BJ (cell line): ENCODE measurements around the gene SCGB1D1. TPM values are rescaled to one million over a fixed set of nuclear protein-coding genes. Genes with fewer than 3 reads are reported as not detected.

Source experiments
- CTCF ChIA-PET: fragments of 350-600 bp; formaldehyde crosslinking; extraction: SDS; loops from one replicate; lab custom pipeline; 2021; ENCODE audit warnings: antibody characterized with exemption, inconsistent platforms; lab: Yijun Ruan, JAX
- POLR2A ChIA-PET: fragments of 300-600 bp; sonication (Branson Sonifier 250); formaldehyde crosslinking; extraction: SDS; loops from one replicate; lab custom pipeline; 2021; ENCODE audit warnings: antibody characterized with exemption; lab: Charles Lee
- DNase-seq: peaks from one replicate; pipeline ENCODE4 v3.0.0-alpha.2; 2011; ENCODE audit warnings: low read depth
- H3K27me3 ChIP-seq: 2 replicates; pipeline ENCODE4 v1.6.0; 2011; ENCODE audit warnings: low read length; ENCODE audit not compliant: control insufficient read depth, insufficient read depth
- H3K36me3 ChIP-seq: 2 replicates; pipeline ENCODE4 v1.5.1; 2011; ENCODE audit warnings: low read length; ENCODE audit not compliant: control insufficient read depth, insufficient read depth
- H3K4me3 ChIP-seq: 2 replicates; pipeline ENCODE4 v1.5.1; 2011; ENCODE audit warnings: low read depth, mild to moderate bottlenecking, control low read depth, low read length
- polyA plus RNA-seq: library from polyadenylated mRNA; depleted of rRNA; stranded (reverse); fragments of >200 nt; gene quantifications from 2 replicates; pipeline ENCODE4 v1.2.3, GENCODE V29; 2011
- TF ChIP-seq, protein P1 (sequence below): IDR thresholded peaks from 2 replicates; pipeline ENCODE4 v1.5.1; 2011; ENCODE audit warnings: low read depth, mild to moderate bottlenecking, control low read depth, inconsistent platforms, low read length, moderate library complexity; ENCODE audit not compliant: insufficient read depth

The SCGB1D1 gene
- polyA plus RNA-seq, 1 experiment, result not detected

DNA sequence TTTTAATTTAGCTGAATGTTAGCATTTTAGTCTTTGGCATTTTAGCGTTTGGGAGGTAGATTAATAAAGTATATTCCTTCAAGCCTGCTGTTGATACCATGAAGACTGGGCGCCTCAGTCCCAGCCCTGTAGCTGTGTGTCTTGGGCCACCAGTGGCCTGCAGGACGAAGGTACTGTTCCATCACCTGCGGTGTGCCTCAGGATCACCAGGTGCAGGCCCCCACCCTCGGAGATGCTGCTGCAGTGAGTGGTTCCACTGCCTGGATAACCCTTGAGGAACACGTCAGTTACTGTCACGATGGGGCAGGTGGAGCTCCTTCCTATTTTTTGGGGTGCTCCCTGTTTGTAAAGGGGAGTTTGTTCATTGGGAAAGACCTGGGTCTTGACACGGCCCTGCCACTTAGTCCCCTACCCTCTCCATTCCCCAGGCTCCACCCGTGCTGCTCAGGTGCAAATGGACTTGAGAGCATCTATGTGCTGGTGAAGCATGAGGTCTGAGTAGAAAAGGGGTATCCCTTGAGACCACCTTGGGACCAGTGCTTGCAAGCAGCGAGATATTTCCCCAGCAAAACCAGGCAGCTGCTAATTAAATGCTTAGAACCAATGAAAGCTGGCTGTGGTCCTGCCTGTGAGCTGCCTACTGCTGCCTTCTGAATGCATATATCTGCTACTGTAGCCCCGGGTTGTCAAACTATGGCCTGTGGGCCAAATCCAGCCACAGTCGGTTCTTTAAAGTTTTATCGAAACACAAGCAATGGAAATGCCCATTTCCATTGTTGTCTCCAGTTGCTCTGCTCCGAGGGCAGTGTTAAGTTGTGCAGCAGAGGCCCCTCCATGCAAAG is 37.5 kb upstream of the SCGB1D1 start:
- Histone ChIP-seq H3K27me3 (no peaks in the 10 kb centered on the region), H3K4me3 (no peak overlapping the region), H3K36me3 (peaks cover 18% of the 10 kb centered on the region)
- TF ChIP-seq, protein P1, sequence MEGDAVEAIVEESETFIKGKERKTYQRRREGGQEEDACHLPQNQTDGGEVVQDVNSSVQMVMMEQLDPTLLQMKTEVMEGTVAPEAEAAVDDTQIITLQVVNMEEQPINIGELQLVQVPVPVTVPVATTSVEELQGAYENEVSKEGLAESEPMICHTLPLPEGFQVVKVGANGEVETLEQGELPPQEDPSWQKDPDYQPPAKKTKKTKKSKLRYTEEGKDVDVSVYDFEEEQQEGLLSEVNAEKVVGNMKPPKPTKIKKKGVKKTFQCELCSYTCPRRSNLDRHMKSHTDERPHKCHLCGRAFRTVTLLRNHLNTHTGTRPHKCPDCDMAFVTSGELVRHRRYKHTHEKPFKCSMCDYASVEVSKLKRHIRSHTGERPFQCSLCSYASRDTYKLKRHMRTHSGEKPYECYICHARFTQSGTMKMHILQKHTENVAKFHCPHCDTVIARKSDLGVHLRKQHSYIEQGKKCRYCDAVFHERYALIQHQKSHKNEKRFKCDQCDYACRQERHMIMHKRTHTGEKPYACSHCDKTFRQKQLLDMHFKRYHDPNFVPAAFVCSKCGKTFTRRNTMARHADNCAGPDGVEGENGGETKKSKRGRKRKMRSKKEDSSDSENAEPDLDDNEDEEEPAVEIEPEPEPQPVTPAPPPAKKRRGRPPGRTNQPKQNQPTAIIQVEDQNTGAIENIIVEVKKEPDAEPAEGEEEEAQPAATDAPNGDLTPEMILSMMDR, result no peak
- CTCF ChIA-PET, result interaction anchor here (1.1 kb wide), 1 partner anchor 40 kb away, joined by 4 read pairs; no protein-coding TSS in a partner anchor
- POLR2A ChIA-PET, result no interaction called here
- DNase-seq, result no peak

DNA sequence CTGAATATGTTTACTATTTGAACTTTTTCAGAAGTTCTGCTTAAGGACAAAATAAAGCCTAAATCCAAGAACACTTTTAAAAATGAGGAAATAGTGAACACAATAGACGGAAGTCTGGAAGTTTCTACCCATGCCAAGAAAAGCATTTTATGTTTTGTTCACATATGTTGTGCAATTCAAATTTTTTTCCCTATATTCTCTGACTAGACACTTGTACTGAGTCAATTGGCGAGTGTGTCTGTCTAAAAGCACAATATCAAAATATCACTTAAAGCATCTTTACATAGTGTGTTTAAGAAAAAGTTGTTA is 37.0 kb upstream of the SCGB1D1 start:
- Histone ChIP-seq H3K4me3 (no peak overlapping the region), H3K27me3 (no peaks in the 10 kb centered on the region), H3K36me3 (peaks cover 15% of the 10 kb centered on the region)
- no peak for DNase-seq
- ChIA-PET POLR2A (no interaction called here), CTCF (interaction anchor here (1.1 kb wide), 1 partner anchor 41 kb away, joined by 4 read pairs; no protein-coding TSS in a partner anchor)
- TF ChIP-seq, protein P1, result no peak

DNA sequence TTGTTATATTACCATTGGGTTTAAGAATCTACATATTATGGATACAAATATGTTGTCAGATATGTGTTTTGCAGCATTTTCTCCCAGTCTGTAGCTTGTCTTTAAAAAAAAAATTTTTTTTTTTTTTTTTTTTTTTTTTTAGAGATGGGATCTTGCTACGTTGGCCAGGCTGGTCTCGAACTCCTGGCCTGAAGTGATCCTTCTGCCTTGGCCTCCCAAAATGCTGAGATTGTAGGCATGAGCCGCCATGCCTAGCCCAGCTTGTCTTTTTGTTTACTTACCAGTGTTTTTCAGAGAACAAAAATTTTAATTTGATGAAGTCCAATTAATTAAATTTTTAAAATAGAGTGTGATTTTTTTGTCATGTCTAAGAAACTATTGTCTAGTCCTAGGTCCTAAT is 36.4 kb upstream of the SCGB1D1 start:
- Histone ChIP-seq H3K4me3 (no peak overlapping the region), H3K27me3 (no peaks in the 10 kb centered on the region), H3K36me3 (peaks cover 13% of the 10 kb centered on the region)
- POLR2A ChIA-PET, result no interaction called here
- CTCF ChIA-PET, result no interaction called here
- TF ChIP-seq, protein P1, result no peak
- DNase-seq, result no peak

DNA sequence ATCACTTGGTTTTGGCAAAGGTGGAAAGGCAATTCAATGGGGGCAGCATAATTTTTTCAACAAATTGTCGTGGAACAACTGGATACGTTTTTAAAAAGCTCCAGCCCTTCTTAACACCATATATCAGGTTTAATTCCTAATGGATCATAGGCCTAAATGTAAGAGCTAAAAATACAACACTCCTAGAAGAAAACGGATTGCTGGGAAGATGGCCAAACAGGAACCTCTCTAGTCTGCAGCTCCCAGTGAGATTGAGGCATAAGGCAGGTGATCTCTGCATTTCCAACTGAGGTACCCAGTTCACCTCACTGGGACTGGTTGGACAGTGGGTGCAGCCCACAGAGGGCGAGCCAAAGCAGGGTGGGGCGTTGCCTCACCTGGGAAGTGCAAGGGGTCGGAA is 32.4 kb upstream of the SCGB1D1 start:
- Histone ChIP-seq H3K36me3 (no peaks in the 10 kb centered on the region; the same call in 1 of the 2 replicates), H3K27me3 (no peaks in the 10 kb centered on the region), H3K4me3 (no peak overlapping the region)
- no peak for DNase-seq
- ChIA-PET CTCF (interaction anchor here (0.8 to 1.6 kb wide), 2 partner anchors 13 to 287 kb away, joined by 3 to 6 read pairs; no protein-coding TSS in a partner anchor), POLR2A (no interaction called here)
- TF ChIP-seq, protein P1, result no peak

DNA sequence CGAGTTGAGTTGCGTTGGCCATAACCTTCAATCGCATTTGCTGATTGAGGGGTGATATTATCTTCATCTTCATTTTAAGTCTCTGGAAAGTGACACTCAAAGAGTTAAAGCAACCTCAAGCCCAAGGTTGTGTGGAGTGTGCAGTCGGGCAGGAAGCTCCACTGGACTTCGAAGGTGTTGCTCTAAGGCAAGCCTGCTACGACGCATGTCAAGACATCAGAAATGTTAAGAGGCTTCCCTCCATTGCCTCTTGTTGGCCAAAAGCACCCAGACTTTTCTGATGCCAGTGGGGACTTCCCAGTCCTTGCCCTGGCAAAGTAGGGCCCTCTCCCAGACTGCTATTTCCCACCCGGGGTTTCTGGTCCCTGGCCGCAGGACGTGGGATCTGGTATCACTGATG is 23.6 kb upstream of the SCGB1D1 start:
- TF ChIP-seq, protein P1, result no peak
- POLR2A ChIA-PET, result no interaction called here
- H3K27me3 ChIP-seq, result peaks cover 12% of the 10 kb centered on the region
- H3K36me3 ChIP-seq, result no peaks in the 10 kb centered on the region
- no peak for DNase-seq
- CTCF ChIA-PET, result no interaction called here
- H3K4me3 ChIP-seq, result no peak overlapping the region
